HG02571 (cell line): ENCODE results near the gene KRT16.
"Not testable (repeated sequence)": the region's sequence is repeated elsewhere in the genome, so short reads cannot be mapped to it uniquely, and the experiment has no call there.

Experiments
- ATAC-seq: cut with Tn5 transposase; IDR thresholded peaks from one replicate; pipeline ENCODE4 v1.9.1; 2021; ENCODE audit warnings: mild to moderate bottlenecking, moderate library complexity; ENCODE audit not compliant: unreplicated experiment

The KRT16 gene

GRCh38 chr17:41617698-41618097 lies 5.1 kb upstream of the KRT16 start:
- ATAC-seq: no peak

GRCh38 chr17:41617136-41617535 lies 4.6 kb upstream of the KRT16 start:
- ATAC-seq: no peak

GRCh38 chr17:41616486-41616885 lies 3.9 kb upstream of the KRT16 start:
- not testable (repeated sequence) for ATAC-seq

GRCh38 chr17:41615454-41615853 lies 2.9 kb upstream of the KRT16 start:
- ATAC-seq: no peak

- not testable (repeated sequence) for ATAC-seq
Observed at GRCh38 chr17:41614767-41615166, 2.2 kb upstream of the KRT16 start.

- no peak for ATAC-seq
Observed at GRCh38 chr17:41614098-41614497, 1.5 kb upstream of the KRT16 start.

- ATAC-seq: no peak
Observed at GRCh38 chr17:41613277-41614082, 913 bp upstream of the KRT16 start.

GRCh38 chr17:41610965-41611640 lies 1.5 kb downstream of the KRT16 start:
- no peak for ATAC-seq

GRCh38 chr17:41610061-41610517 lies 2.5 kb downstream of the KRT16 start:
- ATAC-seq: not testable (repeated sequence)

- not testable (repeated sequence) for ATAC-seq
Observed at GRCh38 chr17:41606930-41607329, 5.6 kb downstream of the KRT16 start.

GRCh38 chr17:41602524-41602923 lies 10.0 kb downstream of the KRT16 start:
- no peak for ATAC-seq

GRCh38 chr17:41600318-41600717 lies 12.2 kb downstream of the KRT16 start:
- ATAC-seq: no peak

- ATAC-seq: no peak
Observed at GRCh38 chr17:41599680-41600079, 12.9 kb downstream of the KRT16 start.

GRCh38 chr17:41595585-41595984 lies 17.0 kb downstream of the KRT16 start:
- no peak for ATAC-seq

- no peak for ATAC-seq
Observed at GRCh38 chr17:41594363-41594915, 18.1 kb downstream of the KRT16 start.

- ATAC-seq: no peak
Observed at GRCh38 chr17:41593306-41593981, 19.1 kb downstream of the KRT16 start.

- ATAC-seq: no peak
Observed at GRCh38 chr17:41592601-41593305, 19.8 kb downstream of the KRT16 start.

- ATAC-seq: no peak
Observed at GRCh38 chr17:41589301-41589700, 23.3 kb downstream of the KRT16 start.

- ATAC-seq: no peak
Observed at GRCh38 chr17:41588126-41588810, 24.3 kb downstream of the KRT16 start.

GRCh38 chr17:41586863-41587495 lies 25.6 kb downstream of the KRT16 start, which contains the start of gene KRT14:
KRT14 (minus strand) TSS chr17:41586895; CDS start chr17:41586834, 61 bp downstream.
- no peak for ATAC-seq
